Endothelial cell of hepatic sinusoid (primary cell): ENCODE measurements around the gene PNPLA1.

Experiments
- in situ Hi-C: cut with HindIII; loops from 2 replicates; pipeline ENCODE4 v1.10.0; 2017; ENCODE audit warnings: low sequenced_read_pairs

Gene PNPLA1

GRCh38 chr6:36313649-36313936, 43.7 kb downstream of the PNPLA1 start:
- in situ Hi-C loops: no loop called here

GRCh38 chr6:36314221-36315014, 44.6 kb downstream of the PNPLA1 start:
- in situ Hi-C loops: no loop called here

- in situ Hi-C loops: no loop called here
Measured at GRCh38 chr6:36315921-36316320, 46.1 kb downstream of the PNPLA1 start.

- in situ Hi-C loops: no loop called here
Measured at GRCh38 chr6:36317623-36318022, 47.8 kb downstream of the PNPLA1 start.

- in situ Hi-C loops: no loop called here
Measured at GRCh38 chr6:36318690-36319435, 49.0 kb downstream of the PNPLA1 start.

GRCh38 chr6:36319436-36319762, 49.5 kb downstream of the PNPLA1 start:
- in situ Hi-C loops: no loop called here

- in situ Hi-C loops: no loop called here
Measured at GRCh38 chr6:36319821-36320220, 50.0 kb downstream of the PNPLA1 start.

- in situ Hi-C loops: no loop called here
Measured at GRCh38 chr6:36320475-36320874, 50.6 kb downstream of the PNPLA1 start.

GRCh38 chr6:36322591-36322990, 52.7 kb downstream of the PNPLA1 start:
- in situ Hi-C loops: no loop called here

GRCh38 chr6:36323062-36323461, 53.2 kb downstream of the PNPLA1 start:
- in situ Hi-C loops: no loop called here

- in situ Hi-C loops: no loop called here
Measured at GRCh38 chr6:36324191-36324590, 54.3 kb downstream of the PNPLA1 start.

- in situ Hi-C loops: no loop called here
Measured at GRCh38 chr6:36324715-36325114, 54.9 kb downstream of the PNPLA1 start.

GRCh38 chr6:36326356-36326995, 56.6 kb downstream of the PNPLA1 start:
- in situ Hi-C loops: no loop called here

GRCh38 chr6:36327226-36327918, 57.5 kb downstream of the PNPLA1 start:
- in situ Hi-C loops: no loop called here

GRCh38 chr6:36327919-36328236, 58.0 kb downstream of the PNPLA1 start:
- in situ Hi-C loops: no loop called here

GRCh38 chr6:36328600-36328999, 58.7 kb downstream of the PNPLA1 start:
- in situ Hi-C loops: no loop called here

GRCh38 chr6:36329798-36330291, 60.0 kb downstream of the PNPLA1 start:
- in situ Hi-C loops: no loop called here

- in situ Hi-C loops: no loop called here
Measured at GRCh38 chr6:36330366-36330765, 60.5 kb downstream of the PNPLA1 start.

GRCh38 chr6:36331381-36331780, 61.5 kb downstream of the PNPLA1 start:
- in situ Hi-C loops: no loop called here

- in situ Hi-C loops: no loop called here
Measured at GRCh38 chr6:36333171-36333895, 63.5 kb downstream of the PNPLA1 start.
